Measurements from ENCODE around the gene SBK3. TPM values are rescaled to one million over a fixed set of nuclear protein-coding genes. Genes with fewer than 3 reads are reported as not detected.

The SBK3 gene
- total and polyA plus RNA-seq, 10 of the 15 experiments (the other 5 are each of a cell fraction or from before 2014, with no cell fraction given) = not detected

DNA sequence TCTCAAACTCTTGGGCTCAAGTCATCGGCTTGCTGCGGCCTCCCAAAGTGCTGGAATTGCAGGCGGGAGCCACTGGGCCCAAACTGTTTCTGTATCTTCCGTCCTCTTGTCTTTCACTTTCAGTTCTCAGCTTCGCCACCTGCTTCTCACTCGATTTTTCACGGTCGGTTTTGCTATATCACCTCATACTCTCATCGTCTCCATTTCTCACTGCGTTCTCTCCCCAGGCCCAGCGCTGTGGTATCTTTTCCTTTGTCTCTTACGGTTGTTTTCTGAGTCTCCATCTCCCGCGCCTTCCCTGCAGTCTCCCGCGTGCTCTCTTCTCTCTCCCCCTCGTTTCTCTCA lies 42.2 kb downstream of the SBK3 start (continued):
- TF ChIP-seq, protein P1, sequence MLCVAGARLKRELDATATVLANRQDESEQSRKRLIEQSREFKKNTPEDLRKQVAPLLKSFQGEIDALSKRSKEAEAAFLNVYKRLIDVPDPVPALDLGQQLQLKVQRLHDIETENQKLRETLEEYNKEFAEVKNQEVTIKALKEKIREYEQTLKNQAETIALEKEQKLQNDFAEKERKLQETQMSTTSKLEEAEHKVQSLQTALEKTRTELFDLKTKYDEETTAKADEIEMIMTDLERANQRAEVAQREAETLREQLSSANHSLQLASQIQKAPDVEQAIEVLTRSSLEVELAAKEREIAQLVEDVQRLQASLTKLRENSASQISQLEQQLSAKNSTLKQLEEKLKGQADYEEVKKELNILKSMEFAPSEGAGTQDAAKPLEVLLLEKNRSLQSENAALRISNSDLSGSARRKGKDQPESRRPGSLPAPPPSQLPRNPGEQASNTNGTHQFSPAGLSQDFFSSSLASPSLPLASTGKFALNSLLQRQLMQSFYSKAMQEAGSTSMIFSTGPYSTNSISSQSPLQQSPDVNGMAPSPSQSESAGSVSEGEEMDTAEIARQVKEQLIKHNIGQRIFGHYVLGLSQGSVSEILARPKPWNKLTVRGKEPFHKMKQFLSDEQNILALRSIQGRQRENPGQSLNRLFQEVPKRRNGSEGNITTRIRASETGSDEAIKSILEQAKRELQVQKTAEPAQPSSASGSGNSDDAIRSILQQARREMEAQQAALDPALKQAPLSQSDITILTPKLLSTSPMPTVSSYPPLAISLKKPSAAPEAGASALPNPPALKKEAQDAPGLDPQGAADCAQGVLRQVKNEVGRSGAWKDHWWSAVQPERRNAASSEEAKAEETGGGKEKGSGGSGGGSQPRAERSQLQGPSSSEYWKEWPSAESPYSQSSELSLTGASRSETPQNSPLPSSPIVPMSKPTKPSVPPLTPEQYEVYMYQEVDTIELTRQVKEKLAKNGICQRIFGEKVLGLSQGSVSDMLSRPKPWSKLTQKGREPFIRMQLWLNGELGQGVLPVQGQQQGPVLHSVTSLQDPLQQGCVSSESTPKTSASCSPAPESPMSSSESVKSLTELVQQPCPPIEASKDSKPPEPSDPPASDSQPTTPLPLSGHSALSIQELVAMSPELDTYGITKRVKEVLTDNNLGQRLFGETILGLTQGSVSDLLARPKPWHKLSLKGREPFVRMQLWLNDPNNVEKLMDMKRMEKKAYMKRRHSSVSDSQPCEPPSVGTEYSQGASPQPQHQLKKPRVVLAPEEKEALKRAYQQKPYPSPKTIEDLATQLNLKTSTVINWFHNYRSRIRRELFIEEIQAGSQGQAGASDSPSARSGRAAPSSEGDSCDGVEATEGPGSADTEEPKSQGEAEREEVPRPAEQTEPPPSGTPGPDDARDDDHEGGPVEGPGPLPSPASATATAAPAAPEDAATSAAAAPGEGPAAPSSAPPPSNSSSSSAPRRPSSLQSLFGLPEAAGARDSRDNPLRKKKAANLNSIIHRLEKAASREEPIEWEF (IDR thresholded peaks at IDR 0.05; ENCODE audit: insufficient replicate concordance, low read depth, low read length) = no peak
- TF ChIP-seq, protein P2, sequence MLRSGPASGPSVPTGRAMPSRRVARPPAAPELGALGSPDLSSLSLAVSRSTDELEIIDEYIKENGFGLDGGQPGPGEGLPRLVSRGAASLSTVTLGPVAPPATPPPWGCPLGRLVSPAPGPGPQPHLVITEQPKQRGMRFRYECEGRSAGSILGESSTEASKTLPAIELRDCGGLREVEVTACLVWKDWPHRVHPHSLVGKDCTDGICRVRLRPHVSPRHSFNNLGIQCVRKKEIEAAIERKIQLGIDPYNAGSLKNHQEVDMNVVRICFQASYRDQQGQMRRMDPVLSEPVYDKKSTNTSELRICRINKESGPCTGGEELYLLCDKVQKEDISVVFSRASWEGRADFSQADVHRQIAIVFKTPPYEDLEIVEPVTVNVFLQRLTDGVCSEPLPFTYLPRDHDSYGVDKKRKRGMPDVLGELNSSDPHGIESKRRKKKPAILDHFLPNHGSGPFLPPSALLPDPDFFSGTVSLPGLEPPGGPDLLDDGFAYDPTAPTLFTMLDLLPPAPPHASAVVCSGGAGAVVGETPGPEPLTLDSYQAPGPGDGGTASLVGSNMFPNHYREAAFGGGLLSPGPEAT (IDR thresholded peaks at IDR 0.05; ENCODE audit: low read depth) = no peak
- TF ChIP-seq RAD51 (IDR thresholded peaks at IDR 0.05) (no peak), SUPT20H (IDR thresholded peaks at IDR 0.05; ENCODE audit: borderline replicate concordance, control insufficient read depth, low read depth, low read length) (no peak)
